HG03095 (cell line): Measurements from ENCODE around the gene DNMBP.
"Not testable (repeated sequence)": the region's sequence is repeated elsewhere in the genome, so short reads cannot be mapped to it uniquely, and the experiment has no call there.

Experiments used
- ATAC-seq: cut with Tn5 transposase; IDR thresholded peaks from one replicate; pipeline ENCODE4 v1.9.1; 2021; ENCODE audit warnings: moderate library complexity; ENCODE audit not compliant: unreplicated experiment

The DNMBP gene

DNA sequence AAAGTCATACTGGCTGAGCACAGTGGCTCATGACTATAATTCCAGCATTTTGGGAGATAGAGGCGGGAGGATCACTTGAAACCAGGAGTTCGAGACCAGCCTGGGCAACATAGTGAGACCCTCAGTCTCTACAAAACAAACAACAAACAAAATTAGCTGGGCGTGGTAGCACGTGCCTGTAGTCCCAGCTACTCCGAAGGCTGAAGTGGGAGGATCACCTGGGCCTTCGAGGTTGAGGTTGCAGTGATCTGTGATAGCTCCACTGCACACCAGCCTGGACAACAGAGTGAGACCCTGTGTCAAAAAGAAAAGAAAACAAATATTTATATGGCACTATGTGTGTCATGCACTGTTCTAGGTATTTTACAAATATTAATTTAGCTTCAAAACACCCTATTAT is 94.3 kb downstream of the DNMBP start:
- no peak for ATAC-seq

DNA sequence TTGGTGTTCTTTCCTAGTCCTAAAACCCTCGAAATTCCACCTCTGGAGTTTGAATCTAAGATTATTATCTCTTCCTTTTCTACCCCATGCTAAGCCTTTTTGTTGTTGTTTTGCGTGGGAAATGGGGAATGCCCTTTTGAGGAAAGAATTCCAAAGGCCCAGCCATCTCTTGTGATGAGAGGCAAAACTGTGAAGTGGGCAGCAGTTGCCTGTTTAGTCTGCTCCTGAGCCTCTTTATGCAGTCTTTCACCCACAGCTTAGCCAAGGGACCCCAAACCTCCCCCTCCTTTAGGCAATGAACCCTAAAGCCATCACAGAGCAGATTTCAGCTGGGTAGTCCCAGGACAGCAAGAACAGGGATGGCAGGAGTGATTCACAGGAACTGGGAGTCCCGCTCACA is 95.5 kb downstream of the DNMBP start:
- ATAC-seq = no peak

DNA sequence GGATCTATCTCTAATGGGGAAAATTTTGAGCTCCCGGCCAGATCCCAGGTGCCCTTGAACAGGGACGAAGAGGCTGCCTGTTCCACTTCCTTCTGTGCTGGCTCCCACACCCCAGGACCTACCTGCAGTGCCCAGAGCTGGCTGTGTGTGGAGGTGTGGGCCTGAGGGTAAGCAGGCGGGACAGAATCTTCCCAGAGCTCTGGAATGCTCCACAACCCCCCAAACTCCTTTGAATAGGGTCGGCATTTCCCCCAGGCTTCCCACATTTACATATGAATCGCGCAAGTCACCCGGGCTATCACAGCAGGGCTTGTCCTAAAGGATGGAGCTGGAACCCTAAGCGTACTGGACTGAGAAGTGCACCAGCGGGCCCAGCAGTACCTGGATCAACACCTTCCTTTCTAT is 95.9 kb downstream of the DNMBP start:
- no peak for ATAC-seq

DNA sequence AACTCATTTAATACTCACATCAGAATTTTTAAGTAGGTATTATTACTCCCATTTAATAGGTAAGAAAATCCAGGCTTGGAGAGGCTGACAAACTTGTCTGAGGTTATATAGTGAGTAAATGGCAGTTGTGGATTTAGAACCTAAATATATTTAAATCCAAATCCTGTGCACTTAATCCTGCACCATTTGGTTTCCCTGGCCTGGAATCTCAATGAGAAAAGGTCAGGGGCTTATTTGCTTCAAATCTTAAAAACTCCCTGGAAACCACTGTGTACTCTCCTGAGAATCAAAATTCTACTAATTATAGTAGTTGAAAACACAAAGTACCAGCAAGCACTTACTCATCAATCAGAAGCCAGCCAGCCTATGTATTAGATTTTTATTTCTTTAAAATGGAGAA is 97.7 kb downstream of the DNMBP start:
- ATAC-seq = no peak

DNA sequence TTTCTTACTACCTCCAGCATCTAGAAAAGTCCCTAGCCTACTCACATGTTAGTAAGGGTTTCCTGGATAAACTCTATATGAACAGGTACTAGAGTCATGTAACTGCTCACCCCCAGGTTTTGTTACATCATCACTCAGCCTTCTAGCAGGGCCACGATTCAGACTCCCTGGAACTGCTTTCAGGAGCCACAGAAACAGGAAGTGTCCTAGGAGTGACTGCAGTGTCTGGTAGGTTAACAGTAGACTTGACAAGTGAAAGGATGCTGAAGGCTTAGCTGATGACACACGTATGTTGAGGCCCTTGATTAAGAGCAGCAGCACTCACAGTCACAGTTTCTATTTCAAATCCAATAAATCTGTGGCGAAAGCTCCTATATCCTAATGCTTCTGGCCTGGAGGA is 101.2 kb downstream of the DNMBP start:
- ATAC-seq = no peak

DNA sequence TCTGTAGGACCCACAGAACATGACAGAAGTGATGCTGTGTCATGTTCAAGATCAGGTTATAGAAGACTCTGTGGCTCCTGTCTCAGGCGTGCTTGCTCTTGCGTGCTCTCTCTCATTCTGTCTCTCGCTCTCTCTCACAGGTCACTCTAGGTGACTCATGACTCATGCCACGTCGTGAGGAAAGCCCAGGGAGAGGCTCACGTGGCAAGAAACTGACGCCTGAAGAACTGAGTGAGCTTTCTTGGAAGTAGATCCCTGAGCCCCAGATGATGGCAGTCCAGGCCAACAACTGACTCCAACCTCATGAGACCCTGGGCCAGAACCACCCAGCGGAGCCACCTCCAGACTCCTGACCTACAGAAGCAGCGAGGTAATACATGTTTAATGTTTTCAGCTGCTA is 103.3 kb downstream of the DNMBP start:
- ATAC-seq = no peak

DNA sequence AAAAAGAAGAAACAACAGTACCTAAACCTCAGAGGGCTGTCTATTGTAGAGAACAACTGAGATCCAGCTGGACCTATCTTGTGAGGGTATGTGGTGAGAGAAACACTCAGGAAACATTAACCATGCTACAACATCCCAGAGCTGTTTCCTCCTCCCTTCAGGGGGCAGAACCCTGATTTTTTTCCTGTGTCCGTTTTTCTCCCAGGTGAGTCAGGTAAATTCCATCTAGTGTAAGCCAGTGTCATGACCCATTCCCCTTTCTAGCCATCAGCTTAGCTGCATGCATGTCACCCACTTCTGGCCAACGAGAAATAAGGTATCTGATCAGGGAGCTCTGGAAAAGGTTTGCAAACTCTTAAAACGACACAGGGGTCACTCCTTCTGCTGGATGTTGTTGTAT is 103.8 kb downstream of the DNMBP start:
- ATAC-seq = no peak

DNA sequence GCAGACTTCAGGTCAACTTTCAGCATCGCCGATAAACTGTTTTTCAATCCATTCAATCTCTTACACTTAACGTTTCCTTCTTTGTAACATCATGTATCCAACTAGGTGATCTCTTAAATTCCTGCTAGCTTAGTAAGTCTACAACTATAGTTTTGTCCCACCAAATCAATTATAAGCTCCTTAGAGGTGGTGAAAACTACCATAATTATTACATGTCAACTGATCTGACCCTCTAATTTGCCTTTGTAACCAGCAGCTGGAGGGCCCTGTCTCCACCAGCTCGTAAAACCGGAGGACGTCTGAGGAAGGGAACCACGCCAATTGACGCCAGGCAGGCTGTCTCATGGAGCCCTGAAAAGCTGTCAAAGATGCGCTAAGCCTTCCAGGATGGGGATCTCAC is 113.9 kb downstream of the DNMBP start:
- ATAC-seq = no peak

DNA sequence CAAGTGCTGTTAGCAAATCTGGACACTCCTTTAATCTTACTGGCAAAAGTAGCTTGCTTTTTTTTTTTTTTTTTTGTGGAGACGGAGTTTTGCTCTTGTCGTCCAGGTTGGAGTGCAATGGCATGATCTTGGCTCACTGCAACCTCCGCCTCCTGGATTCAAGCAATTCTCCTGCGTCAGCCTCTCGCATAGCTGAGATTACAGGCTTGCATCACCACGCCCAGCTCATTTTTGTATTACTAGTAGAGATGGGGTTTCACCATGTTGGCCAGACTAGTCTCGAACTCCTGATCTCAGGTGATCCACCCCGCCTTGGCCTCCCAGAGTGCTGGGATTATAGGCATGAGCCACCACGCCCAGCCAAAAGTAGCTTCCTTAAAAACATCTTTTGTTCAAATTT is 114.7 kb downstream of the DNMBP start:
- not testable (repeated sequence) for ATAC-seq

DNA sequence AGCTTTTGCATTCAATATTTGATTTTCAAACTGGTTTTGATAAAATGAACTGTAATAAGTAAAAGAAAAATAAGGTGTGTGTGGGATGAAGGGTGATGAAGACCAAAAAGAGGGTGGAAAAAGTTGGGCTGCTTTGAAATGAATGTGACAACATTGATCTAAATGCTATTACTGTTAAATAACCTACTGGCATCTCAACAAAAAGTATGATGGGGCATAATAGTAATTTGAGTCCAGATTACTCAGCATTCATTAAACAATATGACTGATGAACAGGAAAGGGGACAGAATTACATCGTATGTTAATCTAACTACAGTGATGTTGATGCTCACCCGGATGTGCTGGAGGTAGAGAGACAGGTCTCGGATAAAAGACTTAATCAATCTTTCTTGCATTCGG is 115.1 kb downstream of the DNMBP start:
- no peak for ATAC-seq

DNA sequence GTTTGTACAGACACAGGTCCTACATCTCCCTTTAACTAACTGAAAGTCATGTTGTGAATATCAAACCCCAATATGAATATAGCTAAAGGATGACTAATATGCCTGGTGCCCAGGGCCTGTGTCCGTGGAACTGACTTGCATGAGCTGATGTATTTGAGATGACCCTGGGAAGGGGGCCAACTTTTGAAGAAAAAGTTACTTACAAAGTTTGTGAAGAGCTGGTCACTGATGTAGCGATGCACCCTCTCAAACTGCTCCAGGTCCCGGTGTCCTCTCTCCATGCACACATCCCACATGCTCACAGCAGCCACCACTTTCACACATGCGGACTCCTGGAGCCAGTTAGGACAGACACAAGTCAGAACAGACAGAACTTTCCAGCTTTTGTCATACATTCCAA is 121.1 kb downstream of the DNMBP start:
- ATAC-seq = no peak

DNA sequence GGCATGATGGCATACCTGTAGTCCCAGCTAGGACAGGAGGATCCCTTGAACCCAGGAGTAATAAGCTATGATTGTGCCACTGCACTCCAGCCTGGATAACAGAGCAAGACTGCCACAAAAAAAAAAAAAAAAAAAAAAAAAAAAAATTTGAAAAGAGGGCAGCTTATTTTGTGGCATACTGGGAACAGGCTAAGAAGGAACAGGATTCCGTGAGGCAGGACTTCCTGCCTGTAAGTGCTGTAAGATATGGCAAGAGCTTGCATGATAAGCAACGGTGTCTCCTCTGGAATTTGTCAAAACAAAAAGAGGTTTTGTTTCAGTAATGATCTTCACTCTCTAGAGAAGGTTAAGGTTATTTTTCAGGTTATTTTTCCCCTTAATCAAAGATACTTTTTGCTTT is 126.2 kb downstream of the DNMBP start:
- no peak for ATAC-seq

DNA sequence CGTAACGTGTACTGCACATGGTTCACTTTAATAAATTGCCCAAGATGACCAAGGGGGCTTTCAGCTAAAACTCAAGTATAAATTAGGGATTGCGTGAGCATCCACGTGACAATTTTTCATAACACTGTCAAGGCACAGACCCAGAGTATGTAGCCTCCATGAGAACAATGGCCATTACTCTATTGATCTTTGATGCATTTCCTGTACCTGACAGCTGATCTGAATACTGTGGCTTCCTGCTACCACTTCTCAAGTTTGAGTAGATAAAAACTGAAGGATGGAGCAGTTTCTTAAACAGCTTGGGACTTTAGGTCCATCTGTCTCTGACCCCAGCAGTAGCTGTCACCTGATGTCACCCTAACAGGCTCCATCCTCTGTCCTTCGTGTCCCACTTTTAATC is 128.4 kb downstream of the DNMBP start:
- ATAC-seq = no peak

DNA sequence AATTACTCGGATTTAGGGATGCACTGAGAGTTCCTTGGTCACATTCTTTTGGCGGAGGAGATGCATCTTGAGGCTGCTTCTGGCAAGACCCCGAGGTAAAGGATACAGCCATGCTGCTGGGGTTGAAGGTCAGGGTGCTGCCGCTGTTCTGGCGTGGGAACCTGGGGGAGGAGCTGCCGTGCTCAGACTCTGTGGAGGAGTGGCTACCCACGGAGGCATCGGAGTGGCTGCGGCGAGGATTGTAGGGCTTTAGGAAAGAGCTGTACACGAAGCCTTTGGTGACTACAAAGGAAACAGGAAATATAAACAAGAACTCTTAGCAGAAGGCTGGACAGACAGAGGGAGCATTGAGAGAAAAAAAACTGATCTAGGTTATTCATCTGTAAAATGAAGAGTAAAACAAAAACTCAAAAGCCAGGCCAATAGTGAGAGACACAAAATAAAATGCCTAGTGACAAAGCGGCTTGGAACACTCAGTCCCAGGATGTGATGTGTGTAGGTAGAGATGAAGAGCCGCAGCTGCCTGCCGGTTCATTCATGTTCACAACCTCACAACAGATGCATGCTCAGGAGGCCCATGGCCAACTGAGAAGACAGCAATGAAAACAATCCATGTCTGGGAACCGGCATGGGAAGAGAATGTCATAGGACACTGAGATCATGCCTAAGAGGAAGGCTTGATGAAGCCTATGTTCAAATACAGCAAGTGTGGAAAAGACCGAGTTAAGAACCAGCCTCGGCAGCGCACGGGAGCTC is 129.5 kb downstream of the DNMBP start:
- ATAC-seq = no peak

DNA sequence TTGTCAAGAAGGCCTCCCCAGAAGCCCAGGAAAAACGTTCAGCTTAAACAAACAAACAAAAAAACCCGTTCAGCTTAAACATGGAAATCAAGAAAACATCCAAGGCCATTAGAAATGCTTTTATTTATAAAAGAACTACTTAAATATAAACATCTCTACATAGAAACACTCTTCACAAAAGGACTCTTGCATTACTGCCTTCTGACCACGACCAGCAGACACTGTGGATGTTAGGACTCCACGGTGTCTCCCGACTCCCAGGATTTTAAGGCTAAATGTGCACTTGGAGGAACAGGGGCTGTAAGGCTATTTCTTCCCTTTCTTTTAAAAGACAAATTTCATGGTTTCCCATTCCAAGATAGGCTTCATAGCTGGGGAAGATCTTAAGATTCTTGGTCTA is 134.3 kb downstream of the DNMBP start:
- no peak for ATAC-seq

DNA sequence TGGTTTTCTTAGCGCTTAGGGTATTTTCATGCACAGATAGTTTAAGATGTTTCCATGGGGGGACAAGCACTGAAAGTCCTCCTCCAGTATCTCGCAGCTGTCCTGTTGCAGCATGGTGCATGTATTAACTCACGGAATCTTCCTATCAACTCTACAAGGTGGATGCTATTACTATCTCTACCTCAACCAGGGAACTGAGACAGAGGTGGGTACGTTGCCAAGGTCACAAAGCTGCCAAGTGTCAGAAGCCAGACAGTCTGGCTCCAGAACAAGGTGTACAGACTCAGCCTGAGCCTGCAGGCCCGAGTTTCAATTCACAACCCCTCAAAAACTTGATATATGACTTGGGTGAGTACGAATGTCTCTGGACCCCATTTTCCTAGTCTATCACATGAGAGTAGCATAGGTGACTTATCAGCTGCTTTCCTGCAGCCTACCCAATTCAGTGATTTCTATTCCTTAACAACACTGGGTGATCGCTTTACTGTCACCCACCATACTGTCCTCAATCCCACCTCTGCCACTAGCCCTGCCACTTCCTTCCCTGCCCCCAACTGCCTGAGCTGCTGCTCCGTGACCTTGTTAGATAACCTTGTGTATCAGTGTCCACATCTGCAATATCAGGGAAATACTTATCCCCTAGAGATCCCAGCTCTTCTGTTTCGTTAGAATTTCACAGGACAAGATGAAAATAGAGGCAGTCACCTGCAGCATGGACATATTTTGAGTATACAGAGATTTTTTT is 135.2 kb downstream of the DNMBP start:
- no peak for ATAC-seq

DNA sequence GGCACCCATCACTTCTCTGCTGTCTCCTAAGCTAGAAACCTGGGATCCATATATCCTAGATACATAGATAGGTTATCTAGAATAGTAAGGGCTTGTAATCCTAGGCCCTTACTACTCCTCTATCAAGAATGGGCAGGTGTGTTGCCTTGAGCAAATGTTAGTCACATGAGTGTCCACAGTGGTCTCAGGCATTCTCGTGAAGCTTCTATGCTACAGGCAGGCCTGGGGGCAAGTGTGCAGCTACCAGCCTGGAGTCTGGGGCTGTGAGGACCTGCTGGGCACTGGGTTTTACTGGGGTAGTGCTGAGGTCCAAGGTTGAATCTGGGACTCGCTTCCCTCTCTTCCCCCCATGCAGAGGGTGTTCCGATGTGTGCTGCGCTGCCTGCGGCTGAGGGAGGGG is 135.9 kb downstream of the DNMBP start:
- ATAC-seq = no peak

DNA sequence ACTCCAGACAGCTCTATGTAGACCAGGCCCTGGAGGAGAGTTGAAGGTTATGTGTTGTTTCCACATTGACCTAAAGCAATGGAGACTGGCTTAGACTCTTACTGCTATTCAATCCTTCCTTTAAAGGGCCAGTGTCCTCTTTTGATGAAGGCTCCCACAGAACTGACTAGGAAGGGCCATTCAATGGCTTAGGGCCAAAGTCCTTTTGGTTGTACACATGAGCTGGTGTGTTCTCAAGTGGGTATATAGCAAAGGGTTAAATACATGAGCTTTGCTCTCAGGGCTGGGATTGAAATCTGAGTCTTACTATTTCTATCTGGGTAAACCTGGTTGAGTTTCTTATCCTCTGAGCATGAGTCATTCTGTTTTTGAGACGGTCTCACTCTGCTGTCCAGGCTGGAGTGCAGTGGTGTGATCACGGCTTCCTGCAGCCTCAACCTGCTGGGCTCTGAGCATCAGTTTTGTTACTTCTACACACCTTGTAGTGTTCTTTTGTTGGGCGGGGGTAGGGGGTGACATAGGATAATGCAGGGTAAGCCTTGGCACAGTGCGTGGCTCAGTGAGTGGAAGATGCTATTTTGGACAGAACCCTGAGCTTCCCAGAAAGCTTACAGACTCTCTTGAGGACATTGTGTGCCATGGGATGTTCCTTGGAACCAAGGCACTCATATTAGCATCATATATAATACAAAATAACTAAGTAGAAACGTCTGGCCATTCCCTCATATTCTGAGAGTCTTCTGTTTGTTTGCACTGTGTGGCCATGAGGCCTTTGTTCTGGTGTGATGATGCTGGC is 137.2 kb downstream of the DNMBP start:
- no peak for ATAC-seq

DNA sequence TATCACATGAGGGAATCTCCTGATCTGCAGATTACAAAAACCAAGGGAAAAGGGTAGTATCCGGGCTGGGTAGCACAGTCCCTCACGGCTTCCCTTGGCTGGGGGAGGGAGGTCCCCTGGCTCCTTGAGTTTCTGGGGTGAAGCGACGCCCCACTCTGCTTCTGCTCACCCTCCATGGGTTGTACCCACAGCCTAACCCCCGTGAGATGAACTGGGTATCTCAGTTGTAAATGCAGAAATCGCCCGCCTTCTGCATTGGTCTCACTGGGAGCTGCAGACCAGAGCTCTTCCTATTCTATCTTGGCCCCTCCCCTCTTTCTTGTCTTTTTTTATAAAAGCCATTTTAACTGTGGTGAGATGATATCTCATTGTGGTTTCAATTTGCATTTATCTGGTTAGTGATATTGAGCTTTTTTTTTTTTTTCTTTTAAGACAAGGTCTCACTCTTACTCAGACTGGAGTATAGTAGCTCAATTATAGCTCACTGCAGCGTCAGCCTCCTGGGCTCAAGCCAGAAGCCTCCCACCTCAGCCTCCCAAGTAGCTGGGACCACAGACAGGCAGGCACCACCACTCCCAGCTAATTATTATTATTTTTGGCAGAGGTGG is 139.5 kb downstream of the DNMBP start:
- no peak for ATAC-seq

DNA sequence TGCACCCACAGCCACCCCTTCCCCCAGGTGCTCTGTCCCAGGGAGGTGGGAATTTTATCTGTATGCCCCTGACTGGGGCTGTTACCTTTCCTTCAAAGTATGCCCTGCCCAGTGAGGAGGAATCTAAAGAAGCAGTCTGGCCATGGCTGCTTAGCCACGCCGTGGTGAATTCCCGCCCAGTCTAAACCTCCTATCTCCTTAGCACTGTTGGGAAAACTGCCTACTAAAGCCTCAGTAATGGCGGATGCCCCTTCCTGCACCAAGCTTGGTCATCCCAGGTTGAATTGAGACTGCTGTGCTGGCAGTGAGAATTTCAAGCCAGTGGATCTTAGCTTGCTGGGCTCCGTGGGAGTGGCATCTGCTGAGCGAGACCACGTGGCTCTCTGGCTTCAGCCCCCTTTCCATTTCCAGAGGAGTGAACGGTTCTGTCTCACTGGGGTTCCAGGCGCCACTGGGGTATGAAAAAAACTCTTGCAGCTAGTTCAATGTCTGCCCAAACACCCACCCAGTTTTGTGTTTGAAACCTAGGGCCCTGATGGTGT is 140.1 kb downstream of the DNMBP start:
- ATAC-seq = no peak

DNA sequence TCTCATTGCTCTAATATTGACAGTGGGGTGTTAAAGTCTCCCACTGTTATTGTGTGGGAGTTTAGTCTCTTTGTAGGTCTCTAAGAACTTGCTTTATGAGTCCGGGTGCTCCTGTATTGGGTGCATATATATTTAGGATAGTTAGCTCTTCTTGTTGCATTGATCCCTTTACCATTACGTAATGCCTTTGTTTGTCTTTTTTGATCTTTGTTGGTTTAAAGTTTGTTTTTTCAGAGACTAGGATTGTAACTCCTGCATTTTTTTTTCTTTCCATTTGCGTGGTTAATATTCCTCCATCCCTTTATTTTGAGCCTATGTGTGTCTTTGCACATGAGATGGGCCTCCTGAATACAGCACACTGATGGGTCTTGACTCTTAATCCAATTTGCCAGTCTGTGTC is 142.5 kb downstream of the DNMBP start:
- not testable (repeated sequence) for ATAC-seq
